GM12892 (cell line): ENCODE measurements around the gene CSRP1.

Source experiments
- POLR2A ChIP-seq: IDR thresholded peaks from 2 replicates; pipeline ENCODE4 v1.6.1; 2011; ENCODE audit warnings: low read depth, low read length, control low read depth
- TAF1 ChIP-seq: IDR thresholded peaks from 2 replicates; pipeline ENCODE4 v1.6.1; 2011; ENCODE audit warnings: low read depth, mild to moderate bottlenecking, control low read depth, low read length, borderline replicate concordance

DNA sequence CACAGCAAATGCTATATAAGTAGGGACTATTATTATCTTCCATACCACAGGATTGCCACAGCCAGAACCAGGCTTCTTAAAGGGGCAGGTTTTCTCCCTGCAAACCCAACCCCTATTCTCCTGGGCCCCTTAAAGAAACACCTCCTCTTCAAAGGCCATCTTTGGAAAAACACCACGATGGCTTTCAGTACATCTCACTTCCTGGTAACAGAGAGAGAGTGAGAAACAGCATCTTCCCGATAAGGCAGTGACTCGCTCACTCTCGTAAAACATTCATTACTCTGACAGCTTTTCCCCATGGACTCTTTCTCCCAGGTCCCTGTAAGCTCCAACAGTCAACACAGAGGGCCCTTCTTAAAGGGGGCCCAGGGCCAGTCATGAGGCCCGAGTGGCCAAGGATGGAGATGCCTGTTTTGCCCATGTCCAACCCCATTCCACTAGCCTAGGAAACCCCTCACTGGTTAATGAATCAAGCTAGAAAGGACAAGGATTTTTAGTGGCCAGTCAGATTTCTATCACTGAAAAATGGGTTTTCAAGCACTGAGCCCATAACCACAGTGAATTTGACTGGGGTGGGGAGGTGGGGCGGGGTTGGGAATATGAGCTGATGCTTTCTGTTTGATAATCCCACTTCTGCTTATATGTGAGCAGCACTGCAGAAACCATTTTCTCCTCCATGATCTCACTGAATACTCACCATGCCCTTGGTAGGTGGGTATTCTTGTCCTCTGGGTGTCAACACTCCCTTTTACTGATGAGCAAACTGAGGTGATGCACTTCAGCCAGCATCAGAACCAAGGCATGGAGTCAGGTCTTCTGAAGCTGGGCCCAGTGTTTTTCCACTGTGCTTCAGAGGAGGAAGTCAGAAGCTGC is 28.4 kb upstream of the CSRP1 start:
- no peak for TF ChIP-seq TAF1
- TF ChIP-seq POLR2A: no peak
